RPMI8226 (cell line): ENCODE measurements around the gene EXOC3L4.

Experiments used
- DNase-seq: peaks from one replicate; pipeline ENCODE4 v3.0.0-alpha.2; 2015

EXOC3L4 gene

GRCh38 chr14:103122947-103123633, 28.6 kb downstream of the EXOC3L4 start, which contains the start of gene TNFAIP2:
Gene TNFAIP2 (plus strand): TSS chr14:103123461. CDS start chr14:103126458, 2,997 bp downstream.
- peak; percentile 52 for DNase-seq

DNA sequence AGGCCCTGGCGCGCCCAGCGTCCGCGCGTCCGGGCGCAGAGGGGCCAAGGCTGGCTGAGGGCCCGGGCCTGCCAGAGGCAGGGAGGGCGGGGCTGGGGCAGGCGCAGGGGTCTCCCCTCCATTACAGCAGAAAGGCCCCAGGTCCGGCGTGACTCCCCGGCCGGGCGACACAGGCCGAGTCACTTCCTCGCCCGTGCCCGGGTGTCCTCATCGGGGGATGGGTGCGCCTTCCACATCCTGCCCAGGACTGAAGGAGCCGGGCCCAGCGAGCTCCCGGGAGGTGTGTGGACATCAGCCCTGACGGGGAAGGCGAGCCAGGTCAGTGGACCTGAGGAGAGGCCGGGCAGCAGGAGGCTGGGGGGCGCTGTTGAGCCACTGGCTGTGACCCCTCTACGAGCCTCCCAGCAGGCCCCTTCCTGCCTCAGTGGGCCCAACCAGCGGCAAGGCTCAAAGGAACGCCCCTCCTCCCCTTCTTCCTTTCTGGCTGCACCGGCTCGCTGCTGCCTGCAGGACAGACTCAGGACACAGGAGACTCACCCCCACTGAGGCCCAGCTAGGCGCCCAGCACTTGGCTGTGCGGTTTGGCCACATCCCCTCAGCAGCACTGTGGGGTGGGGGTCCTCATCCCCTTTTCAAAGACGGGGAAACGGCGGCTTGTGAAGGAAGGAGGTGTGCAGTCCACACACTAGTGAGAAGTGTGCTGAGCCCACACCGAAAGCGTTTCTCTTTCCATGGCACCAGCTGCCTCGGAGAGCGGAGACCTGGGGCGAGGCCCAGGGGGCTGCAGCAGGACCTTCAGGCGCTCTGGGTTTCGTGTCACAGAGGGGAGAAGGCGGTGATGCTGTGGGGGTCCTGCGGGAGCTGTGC, 29.3 kb downstream of the EXOC3L4 start:
- no peak for DNase-seq

DNA sequence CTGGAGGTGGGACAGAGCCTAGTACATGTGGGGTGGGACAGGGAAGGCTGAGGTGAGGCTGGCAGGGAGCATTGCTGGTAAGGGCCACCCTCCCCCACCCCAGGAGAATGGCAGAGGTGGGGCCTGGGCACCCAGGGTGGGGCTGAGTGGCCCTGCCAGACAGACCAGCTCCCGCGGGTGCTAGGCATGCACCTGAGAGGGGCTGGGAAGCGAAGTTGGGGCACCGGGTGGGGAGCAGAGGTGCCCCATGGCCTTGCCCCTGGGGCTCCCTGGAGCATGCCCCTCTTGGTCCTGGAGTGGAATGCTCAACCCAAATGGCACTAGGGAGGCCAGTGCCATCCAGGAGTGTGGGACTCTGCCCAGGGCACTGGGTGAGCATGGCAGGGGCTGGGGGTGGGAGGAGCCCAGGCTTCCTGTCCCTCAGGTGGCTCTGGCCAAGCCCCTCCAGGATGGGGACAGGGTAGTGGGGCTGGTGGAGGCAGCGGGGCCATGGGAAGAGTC, 30.0 kb downstream of the EXOC3L4 start:
- no peak for DNase-seq

DNA sequence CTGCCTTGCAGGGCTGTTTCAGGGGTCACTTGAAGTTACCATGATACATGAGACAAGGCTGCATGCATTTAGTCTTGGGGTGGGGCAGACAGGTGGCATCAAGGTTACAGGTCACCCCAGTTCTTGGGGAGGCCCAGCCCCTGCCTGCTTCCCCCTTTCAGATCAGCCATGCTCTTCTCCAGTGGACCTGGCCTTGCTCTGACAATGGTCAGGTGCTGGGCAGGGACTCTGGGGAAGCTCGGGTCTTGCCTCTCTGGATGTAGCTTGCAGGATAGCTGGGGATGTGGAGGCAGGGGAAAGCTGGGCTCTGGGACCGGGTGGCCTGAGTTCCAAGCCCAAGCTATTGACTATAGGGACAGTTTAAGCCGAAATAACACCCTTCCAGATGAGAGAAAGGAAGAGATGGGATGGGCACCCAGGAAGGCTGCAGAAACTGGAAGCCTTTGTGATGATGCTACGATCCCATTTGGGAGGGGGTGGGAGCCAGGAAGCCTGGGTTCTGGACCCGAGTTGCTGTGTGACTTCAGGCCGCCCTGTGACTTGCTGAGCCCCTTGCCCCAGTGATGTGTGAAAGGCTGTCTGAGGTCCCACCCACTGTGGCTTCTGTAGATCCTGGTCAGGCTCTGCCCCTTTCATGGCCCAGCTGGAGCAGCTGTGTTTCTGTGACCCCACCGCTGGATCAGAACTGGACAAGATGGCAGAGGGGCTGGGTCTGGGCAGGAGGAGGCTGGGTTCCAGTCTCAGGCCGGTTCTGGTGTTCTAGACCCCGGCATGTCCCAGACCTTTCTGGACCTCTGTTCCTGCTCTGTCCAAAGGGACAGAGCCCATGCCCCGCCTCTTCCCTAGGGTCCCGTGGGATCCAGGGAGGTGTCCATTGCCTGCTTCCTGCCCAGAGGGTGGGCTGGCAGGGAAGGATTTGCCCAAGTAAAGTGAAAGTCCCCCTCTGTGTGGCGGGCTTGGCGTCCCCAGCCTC, 30.9 kb downstream of the EXOC3L4 start:
- no peak for DNase-seq

DNA sequence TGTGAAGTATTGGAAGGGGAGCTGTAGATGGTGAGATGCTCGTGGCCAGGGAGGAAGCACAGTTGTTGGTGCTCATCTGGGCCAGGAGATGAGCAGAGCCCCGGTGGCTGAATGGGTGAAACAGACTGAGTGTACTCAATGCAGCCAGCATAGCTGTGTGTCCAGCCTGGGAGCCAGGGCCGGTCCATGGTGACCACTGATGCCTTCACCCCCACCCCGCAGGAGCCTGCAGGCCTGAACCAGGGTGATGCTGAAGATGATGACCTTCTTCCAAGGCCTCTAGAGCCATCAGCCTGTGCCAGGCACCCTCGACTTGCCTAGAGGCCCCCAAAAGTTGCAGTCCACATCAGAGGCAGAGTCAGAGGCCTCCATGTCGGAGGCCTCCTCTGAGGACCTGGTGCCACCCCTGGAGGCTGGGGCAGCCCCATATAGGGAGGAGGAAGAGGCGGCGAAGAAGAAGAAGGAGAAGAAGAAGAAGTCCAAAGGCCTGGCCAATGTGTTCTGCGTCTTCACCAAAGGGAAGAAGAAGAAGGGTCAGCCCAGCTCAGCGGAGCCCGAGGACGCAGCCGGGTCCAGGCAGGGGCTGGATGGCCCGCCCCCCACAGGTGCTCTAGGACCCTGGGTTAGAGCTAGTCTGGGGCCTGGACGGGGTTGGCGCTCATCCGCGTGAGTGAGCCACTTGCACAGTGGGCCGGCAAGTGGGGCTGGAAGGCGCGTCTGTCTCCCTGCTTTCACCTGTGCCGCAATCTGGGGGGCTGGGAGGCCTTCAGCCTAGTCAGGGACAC, 31.8 kb downstream of the EXOC3L4 start:
- no peak for DNase-seq

GRCh38 chr14:103126873-103127304, 32.4 kb downstream of the EXOC3L4 start:
- DNase-seq, result no peak

- no peak for DNase-seq
These were observed 32.8 kb downstream of the EXOC3L4 start for GRCh38 chr14:103127356-103127755.

DNA sequence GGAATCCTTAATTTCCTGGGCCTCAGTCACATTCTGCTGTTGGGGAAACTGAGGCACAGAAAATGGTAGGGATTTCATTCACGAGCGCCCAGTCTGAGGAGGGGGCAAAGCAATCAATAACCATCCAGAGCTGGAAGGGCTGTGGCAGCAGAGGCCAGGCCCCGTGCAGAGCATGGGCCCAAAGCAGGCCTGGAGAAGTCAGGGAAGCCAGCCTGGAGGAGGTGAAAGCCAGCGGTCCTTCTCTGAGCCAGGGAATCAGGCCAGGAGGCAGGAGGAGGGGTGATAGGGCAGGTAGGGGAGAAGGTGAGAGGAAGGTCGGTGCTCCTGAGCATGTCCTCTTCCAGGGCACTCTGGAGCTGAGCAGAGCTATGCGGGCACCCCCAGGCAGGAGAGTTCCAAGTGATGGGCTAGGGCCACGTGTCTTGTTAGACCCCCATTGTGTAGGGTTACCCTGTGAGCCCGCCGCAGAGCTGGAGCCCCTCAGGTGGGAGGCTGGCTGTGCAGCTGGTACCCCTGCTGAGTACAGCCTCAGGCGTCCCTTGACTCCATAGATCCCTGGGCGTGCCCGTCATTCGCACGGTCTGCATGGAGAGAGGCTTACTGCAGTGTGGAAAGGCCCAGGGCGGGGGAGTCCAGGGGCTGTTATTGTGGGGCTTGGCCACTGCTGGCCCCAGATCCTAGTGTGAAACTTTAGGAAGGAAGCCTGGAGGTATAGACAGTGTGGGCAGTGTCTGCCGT, 33.5 kb downstream of the EXOC3L4 start:
- no peak for DNase-seq

- DNase-seq, result no peak
These were observed 34.2 kb downstream of the EXOC3L4 start for GRCh38 chr14:103128631-103129300.

- no peak for DNase-seq
These were observed 34.9 kb downstream of the EXOC3L4 start for GRCh38 chr14:103129301-103130016.

- no peak for DNase-seq
These were observed 35.7 kb downstream of the EXOC3L4 start for GRCh38 chr14:103130017-103130764.

DNA sequence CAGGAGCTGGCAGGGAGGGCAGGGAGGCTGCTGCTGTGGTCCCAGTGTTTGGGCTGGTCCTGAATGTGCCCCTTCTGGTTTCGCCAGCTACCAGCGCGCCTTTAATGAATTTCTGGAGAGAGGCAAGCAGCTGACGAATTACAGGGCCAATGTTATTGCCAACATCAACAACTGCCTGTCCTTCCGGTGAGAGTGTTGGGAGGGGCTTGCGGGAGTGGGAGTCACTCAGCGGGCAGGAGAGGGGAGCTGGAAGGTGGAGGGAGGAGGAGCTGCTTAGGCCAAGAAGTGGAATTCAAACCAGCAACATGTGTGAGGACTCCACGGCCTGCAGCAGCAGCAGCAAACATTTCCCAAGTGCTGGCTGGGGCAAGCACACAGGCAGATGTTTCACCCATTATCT, 36.4 kb downstream of the EXOC3L4 start:
- DNase-seq, result no peak

- no peak for DNase-seq
These were observed 37.1 kb downstream of the EXOC3L4 start for GRCh38 chr14:103131580-103131979.

DNA sequence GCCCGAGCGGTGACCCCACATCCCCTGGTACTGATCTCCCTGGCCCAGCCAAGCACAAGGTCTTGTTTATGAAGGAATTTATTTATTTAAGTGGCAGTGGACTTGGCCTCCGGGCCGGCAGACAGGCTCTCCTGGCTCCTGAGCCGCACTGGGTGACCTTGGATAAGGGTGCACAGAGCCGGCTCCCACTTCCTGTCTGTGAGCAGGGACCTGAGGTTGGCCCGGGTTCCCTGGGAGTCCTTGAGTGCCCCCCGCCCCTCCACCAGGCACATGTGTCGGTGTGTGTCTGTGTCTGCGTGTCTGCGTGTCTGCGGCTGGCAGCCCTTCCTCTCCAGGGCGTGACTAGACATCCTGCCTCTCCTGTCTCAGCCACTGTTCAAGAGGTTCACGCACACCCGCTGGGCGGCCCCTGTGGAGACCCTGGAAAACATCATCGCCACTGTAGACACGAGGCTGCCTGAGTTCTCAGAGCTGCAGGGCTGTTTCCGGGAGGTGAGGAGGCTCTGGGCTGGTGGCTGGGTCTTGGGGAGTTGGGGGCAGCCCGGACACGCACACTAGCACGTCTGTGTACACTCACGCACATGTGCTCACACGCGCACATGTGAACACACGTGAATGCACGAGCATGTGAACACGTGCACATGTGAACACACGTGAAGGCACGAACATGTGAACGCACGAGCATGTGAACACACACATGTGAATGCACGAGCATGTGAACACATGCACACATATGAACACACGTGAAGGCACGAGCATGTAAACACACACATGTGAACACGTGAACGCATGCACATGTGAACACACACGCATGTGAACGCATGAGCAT, 38.1 kb downstream of the EXOC3L4 start:
- DNase-seq, result no peak

GRCh38 chr14:103133210-103134140, 39.0 kb downstream of the EXOC3L4 start:
- no peak for DNase-seq

GRCh38 chr14:103134405-103134804, 39.9 kb downstream of the EXOC3L4 start:
- no peak for DNase-seq

GRCh38 chr14:103134919-103135318, 40.4 kb downstream of the EXOC3L4 start:
- DNase-seq, result no peak
